CD4-positive, alpha-beta T cell treated with Interferon gamma for 1 hour (primary cell): Measurements from ENCODE around the gene CTPS1.

Experiments
- DNase-seq: peaks from one replicate; pipeline ENCODE4 v3.0.0-alpha.2; 2020

Gene CTPS1, protein sequence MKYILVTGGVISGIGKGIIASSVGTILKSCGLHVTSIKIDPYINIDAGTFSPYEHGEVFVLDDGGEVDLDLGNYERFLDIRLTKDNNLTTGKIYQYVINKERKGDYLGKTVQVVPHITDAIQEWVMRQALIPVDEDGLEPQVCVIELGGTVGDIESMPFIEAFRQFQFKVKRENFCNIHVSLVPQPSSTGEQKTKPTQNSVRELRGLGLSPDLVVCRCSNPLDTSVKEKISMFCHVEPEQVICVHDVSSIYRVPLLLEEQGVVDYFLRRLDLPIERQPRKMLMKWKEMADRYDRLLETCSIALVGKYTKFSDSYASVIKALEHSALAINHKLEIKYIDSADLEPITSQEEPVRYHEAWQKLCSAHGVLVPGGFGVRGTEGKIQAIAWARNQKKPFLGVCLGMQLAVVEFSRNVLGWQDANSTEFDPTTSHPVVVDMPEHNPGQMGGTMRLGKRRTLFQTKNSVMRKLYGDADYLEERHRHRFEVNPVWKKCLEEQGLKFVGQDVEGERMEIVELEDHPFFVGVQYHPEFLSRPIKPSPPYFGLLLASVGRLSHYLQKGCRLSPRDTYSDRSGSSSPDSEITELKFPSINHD

DNA sequence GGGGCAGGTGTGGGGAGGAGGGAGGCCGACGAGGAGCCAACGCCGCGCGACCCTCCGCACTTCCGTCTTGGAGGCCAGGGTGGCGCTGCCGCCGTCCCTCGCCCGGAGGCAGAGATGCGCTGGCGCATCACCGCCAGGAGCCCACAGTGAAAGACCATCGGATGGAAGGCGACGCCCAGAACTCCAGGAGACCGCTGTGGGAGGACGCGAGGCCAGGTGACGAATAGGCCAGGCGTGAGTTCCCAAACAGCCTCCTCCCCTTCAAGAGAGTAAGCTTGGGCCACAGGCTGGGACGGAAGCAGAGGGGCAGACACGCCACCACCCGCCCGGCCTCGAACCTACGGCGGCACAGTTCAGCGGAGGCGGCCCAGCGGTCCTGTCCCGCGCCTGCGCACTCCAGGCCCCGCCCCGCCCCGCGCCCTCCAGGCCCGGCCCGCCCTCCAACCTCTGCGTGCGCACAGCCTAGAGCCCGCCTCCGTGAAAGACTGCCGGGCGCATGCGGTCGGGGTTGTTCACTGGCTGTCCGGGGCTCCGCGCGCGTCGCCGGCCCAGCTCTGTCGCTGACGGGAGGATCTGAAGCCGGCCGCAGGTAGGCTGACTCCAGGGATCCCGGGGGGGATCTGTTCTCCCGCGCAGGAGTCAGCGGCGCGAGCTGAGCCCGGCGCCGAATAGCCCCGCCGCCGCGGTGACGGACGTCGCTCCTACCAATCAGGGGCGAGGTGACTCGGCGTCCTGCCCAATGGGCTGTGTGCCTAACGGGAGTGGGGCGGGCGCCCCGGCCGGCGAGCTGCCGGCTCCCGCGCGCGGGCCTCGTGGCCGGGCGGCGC lies at the start of gene CTPS1:
TSS of gene CTPS1 (plus strand) at position 456 of the 827 bp plus-strand sequence. CDS start 3,595 bp downstream, outside the sequence.
- DNase-seq: peak; percentile 93

DNA sequence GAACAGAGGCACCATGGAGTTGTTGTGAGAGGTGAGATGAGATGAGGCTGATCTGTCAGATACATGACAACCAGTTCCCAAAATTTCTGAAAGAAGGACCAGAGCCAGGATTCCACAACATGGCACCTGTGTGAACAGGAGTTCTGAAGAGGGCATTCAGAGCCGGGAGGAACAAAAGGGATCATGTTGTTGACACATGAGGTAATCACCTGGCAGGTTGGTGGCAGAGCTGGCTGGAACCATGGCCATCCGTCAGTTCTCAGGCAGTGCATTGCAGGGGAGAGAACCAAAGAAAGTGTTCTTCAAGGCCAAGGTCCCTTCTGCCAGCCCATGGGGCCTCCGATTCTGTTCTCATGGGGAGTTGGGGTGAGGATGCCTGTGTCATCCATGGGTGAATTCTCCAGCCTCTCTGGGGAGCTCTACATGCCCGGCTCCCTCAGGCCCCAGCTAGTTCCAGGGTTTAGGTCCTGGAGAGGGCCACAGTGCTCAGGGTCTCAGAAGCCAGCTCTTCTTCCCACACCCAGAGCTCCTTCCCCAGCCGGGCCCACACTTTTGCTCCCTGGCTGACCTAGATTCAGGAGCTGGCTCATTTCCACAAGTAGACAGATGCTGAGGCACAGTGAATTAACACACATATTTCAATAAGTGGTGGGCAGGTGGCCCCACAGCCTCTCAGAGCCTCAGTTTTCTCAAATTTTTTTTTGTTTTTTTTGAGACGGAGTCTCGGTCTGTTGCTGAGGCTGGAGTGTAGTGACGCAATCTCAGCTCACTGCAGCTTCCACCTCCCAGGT lies 49.1 kb upstream of the CTPS1 start:
- DNase-seq: no peak

DNA sequence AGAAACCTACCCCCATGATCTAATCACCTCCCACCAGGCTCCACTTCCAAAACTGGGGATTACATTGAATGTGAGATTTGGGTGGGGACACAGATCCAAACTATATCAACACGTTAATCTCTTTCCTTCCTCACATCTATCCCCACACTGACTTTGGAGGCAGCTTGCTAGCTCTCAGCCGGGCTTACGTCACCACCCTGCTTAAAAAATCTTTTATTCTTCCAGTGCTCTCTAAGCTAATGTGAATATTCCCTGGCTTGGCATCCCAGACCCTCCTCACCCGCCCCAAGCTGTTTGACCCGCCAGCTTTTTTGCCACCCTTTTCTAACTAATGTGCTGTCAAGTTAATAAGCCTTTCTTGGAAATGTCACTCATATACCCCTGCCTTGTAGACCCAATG lies 47.9 kb upstream of the CTPS1 start:
- no peak for DNase-seq

DNA sequence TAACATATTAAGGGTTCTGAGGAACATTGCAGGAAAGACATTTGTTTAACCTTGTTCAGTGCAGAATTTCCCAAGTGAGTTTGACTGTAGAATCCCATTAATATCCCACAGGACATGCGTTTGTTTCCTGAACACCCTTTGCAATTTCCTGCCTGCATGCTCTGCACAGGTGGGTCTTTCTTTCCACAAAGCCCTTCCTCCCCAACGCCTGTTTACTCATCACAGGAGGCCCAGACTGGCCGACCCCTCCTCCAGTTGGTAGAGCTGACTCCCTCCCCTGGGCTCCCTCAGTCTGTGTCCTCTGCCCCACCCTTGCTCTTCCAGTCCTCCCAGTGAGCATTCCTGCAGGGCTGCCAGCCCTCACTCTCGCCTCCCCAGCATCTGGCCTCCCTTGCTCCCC lies 47.5 kb upstream of the CTPS1 start:
- DNase-seq: no peak

DNA sequence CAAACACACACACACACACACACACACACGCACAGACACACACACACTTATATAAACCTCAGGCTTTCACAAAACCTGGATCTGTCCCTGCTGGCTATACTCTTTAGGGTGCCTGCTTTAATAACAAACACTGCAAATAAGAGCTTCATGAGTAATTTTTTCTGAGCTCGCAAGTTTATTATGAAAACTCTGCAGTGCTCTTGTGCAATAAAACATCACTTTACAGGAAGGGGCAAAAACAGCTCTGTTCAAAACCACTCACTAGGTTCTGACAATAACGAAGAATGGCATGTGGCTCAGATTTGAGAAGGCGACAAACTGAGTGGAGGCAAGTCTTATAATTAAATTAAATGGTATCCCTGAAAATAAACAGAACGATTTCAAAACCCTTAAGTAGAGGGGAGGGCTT lies 42.6 kb upstream of the CTPS1 start:
- no peak for DNase-seq

DNA sequence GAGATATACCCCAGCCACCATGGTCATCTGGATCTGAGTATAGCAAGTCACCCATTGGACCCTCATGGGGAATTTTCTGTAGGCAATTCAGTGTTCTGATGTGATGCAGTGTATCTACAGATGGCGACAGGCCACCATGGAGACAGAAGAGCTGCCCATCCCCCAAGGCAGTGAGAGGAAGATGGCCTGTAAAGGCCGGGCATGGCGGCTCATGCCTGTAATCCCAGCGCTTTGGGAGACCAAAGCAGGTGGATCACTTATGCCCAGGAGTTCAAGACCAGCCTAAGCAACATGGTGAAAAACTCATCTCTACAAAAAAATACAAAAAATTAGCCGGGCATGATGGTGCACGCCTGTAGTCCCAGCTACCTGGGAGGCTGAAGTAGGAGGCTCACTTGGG lies 41.1 kb upstream of the CTPS1 start:
- no peak for DNase-seq

DNA sequence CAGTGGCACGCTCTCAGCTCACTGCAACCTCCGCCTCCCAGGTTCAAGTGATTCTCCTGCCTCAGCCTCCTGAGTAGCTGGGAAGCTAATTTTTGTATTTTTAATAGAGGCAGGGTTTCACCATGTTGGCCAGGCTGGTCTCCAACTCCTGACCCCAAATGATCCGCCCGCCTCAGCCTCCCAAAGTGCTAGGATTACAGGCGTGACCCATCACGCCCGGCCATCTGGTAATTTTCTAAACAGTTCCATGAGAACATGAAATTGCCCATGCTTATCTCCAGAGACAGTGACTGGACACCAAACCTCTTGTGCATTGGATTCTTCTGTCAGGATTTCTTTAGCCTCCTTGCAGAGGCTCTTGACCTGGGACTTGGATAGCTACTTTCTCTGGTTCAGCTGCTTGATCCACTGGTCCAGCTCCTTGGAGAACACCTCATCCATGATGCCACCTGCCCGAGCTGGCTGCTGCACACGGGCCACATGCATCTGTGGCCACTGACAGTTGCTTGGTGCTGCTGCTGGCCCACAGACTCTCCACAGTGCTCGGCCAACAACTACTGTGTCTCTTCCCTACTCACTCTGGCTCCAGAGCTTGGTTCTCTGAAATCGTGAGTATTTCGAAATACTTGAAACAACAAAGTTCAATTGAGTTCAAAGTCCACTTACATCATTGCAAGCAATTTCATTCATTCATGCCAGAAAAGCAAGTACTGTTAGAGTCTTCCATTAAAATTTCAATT lies 40.0 kb upstream of the CTPS1 start:
- no peak for DNase-seq

DNA sequence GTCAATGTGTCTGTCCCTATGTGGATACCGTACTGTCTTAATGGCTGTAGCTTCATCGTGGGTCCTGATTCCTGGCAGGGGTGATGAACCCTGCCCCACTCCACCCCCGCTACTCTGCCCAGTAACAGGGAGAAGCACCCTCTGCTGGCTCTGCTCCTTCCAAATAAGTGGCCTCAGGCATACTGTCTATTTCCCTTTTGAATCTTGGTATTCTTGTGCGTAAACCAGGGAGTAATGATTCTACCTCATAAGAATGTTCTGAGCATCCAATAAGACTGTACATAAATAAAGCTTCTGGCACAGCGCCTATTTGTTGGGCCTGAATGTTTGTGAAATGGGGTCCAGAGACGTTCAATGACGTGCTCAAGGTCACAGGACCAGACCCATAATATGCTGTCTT lies 35.2 kb upstream of the CTPS1 start:
- no peak for DNase-seq

DNA sequence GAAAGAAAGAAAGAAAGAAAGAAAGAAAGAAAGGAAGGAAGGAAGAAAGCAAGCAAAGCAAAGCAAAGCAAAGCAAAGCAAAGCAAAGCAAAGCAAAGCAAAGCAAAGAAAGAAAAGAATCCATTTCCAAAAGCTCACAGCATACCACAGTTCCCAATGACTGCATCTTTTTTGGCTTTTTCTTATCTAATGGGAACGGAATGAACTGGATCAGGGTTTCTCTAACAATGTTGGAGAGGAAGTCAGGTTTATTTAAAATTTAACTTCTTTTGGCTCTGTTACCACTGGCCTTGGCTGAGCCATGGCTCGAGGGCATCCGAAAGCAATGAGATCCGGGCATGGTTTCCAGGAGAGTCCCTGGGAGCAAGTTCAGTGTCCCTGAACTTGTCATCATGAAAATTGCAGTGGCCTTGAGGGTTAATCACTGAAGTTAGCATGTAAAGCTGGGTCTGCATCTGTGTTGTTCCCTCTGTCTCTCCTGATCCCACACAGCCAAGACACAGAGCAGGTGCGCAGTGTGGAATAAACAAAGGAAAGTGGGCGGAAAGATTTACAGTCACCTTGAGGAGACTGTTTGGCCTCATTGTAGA lies 34.6 kb upstream of the CTPS1 start:
- no peak for DNase-seq

DNA sequence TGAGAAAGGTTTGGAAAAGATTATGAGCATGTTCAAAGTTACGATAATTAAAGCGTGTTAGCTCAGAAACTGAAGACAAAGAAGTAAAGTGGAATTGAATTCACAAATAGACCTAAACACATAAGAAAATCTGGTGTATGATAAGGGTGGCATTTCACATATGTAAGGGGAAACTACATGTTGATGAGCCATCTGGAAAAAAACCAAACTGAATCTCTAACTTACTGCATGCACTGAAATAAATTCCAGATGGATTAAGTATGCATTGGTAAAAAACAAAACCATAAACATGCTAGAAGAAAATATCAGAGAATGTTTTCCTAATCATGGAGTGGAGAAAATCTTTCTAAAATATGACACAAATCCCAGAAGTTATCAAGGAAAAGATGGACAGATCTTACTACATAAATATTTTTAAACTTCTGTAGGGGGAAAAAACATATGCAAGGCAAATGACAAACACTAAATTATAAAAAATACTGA lies 34.0 kb upstream of the CTPS1 start:
- no peak for DNase-seq

DNA sequence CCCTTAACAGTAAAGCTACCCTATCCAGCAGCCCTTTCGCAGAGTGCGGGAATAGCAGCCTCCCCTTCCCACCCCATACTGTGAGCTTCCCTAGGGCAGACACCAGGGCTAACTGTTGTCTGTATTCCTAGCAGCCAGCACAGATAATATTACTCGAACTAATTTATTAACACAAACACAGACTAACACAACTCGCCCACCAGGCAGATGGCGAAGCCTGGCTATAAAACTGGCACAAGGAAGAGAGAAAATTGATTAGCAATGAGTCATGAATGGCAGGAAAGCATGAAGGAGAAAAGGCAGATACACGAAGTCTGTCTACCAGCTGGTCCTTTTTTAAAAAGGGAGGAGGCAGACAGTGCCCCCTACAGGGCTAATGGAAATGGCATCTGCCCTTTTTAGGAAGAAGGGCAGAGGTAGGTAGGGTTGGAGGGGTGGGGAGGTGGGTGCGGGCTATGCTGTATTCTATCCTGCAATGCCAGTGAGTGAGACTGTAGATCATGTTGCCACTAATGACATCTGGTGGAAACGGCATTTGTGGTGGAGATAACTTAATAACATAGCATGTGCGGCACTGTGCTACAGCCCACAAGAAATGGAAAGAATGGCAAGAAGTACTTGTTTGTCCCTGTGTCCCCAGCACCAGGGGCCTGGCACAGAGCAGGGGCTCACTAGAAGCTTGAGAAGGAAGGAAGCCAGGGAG lies 30.6 kb upstream of the CTPS1 start:
- peak; percentile 16 for DNase-seq

DNA sequence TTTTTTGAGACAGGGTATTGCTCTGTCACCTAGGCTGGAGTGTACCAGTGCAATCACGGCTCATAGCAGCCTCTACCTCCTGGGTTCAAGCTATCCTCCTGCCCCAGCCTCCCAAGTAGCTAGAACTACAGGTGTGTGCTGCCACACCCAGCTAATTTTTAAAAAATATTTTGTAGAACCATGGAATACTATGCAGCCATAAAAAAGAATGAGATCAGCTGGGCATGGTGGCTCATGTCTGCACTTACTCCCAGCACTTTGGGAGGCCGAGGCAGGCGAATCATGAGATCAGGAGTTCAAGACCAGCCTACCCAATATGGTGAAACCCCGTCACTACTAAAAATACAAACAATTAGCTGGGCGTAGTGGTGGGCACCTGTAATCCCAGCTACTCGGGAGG lies 29.9 kb upstream of the CTPS1 start:
- DNase-seq: no peak

DNA sequence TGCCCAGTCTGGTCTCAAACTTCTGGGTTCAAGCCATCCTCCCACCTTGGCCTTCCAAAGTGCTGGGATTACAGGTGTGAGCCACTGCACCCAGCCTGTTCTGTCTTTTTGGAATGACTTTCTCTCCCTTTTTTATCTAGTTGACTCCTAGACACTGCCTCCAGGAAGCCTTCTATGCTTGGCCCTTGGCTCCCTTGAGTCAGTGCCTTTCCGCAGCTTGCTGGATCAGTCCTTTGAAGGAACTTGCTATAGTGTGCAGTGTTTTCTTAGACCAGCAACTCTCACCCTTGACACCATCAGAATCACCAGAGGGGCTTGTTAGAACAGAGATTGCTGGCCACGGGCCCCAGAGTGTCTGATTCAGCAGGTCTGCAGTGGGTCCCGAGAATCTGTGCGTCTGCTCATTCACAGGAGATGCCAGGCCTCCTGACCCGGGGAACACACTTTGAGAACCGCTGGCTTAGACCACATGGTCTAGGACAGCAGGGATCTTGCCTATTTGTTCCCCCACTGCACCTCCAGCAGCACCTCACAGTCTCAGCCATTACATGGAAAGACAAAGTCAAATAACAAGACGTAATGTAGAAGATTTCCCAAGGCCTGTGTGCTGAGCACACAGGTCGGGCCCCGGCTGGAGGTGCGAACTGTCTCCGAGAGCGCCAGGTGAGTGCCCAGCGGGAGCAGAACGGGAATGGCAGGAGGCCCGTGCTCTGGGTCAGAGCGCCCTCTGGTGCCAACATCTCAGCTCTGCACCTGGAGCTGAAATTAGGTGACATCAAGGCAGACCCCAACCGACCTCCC lies 27.4 kb upstream of the CTPS1 start:
- peak; percentile 29 for DNase-seq

DNA sequence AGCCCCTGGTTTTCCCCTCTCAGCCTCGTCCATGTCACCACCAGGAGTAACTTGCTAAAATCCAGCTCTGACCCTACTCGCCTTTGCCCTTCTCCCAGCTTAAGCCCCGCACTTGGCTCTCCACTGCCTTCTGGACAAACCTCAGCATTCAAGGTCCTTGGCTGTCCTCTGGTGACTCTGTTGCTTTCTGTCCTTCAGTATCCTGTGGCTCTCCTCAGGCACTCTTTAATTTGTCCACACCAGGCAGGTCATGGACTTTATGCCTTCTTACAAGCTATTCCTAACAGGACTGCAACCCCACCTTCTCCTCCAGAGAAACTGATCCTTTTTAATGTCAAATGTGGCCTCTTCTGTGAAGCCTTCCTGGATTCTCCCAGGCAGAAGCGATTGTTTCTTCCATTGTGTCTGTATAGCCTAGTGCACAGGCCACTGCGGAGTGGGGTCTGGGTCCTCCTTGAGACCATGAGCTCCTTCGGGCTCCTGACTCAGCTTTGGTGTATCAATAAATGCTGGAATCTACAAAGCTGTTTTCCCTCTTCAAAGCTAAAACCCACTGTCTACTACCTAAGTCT lies 26.7 kb upstream of the CTPS1 start:
- no peak for DNase-seq

DNA sequence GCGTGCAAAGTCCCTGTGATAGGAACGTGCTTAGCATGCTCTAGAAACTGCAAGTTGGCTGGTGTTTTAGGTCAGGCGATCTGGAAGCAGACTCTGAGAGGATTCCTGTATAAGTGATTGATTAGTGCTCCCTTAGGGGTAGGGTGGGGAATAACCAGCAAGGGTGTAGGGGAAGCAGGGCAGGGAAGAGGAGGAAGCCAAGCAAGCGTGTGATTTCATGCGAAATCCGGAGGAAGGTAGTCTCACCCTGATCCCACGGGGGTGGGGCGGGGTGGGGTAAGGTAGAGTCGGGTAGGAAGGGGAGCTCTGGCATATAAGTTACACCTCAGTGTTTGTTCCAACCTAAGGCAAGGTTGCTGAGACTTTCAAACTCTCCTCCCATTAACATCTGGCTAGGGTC lies 24.9 kb upstream of the CTPS1 start:
- no peak for DNase-seq

DNA sequence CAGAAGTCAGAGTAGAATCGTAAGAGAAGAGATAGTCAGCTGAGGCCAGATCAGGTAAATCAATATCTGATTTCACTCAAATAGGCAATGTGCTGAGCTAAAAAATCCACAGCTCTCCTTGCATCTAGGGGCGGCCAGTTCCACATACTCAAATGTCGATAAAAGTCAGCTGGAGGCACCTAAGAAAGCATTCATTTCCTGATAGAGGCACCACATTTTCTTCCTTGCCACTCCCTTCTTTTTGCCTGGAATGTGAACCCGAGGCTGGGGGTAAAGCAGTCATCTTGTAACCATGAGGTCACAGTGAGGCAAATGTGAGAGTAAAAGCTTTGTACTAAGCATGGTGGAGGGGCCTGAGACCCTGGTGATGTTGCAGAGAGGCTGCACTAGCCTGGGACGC lies 24.2 kb upstream of the CTPS1 start:
- DNase-seq: no peak

DNA sequence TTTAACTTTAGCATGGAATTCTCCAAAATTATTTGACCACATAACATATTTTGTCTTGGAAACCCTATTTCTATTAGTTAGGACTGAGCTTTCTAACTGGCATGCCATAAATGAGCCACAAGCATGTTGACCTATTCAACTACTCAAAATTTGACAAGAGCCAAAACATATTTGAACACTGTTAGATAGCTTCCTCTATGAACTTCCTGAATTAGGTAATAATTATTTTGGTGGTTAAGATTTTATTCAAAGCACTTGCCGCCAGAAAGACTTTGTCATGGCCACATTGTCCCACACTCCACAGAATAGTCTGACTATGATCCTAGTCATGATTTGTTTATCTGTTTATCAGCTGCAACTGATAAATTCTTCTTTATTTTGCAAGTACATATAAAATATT lies 23.1 kb upstream of the CTPS1 start:
- DNase-seq: no peak

DNA sequence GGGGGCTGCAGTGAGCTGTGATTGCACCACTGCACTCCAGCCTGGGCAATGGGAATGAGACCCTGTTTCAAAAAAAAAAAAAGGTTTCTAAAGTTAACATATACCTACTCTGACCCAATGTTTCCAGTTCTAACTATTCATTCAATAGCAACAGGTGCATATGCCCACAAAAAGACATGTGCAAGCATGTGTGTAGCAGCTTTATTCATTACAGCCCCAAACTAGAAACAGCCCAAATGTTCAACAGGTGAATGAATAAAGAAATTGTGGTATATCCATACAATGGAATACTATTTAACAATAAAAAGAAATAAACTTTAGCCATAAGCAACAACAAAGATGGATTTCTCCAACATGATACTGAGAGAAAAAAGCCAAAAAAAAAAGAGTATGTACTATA lies 21.3 kb upstream of the CTPS1 start:
- no peak for DNase-seq

DNA sequence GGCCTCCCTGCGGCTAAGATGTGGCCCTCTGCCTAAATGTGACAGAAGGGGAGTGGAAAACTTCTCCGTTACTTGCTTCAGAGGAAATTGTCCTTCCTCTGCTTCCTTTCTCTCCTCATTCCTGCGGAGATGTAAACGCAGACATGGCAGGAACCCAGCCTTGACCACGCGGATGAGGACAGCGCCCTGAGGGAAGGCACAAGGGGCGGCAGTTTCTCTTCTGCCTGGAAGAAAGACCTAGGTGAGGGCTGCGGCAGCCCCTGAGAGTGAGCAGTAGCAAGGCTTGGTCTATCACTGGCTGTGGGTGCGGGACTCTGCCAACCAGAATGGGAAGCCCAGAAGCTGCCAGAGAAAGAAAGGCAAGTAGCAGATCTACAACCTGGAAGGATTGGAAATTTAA lies 14.0 kb upstream of the CTPS1 start:
- no peak for DNase-seq

DNA sequence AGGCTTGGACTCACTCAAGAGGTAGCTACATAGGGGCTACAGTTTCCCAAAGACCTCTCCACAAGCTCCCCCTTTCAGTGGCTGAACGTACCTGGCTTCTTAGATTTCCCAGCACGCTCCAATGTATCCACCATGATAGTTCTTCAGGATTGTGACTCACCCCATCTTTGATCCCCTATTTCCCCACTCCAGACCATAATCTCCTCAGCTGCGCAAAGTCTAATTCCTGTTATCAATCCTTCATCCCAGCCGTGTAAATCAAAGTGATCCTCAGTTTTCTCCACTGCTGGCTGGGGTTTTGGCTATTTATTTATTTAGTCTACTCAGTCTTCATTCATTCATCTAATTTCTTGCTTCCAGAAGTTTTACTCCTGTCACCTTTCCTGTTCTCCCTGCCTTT lies 13.1 kb upstream of the CTPS1 start:
- no peak for DNase-seq
